ENCODE results near the gene ANAPC4. TPM values are rescaled to one million over a fixed set of nuclear protein-coding genes. Genes with fewer than 3 reads are reported as not detected.
A peak's percentile ranks its signal among the peaks of the same experiment; 100 is the strongest.

Gene ANAPC4
- total and polyA plus RNA-seq, 2 of the 13 experiments (the other 11 are each of a cell fraction or from before 2014, with no cell fraction given), result 14.5 to 30.2 TPM

GRCh38 chr4:25376754-25377571 is at the start of gene ANAPC4 (continued):
- no peak for TF ChIP-seq CHCHD3 (CRISPR knock-in tag; IDR thresholded peaks at IDR 0.05)
- TF ChIP-seq ZBTB26 (CRISPR knock-in tag; IDR thresholded peaks at IDR 0.05; ENCODE audit: borderline replicate concordance), result no peak
- TF ChIP-seq ZNF367 (CRISPR knock-in tag; IDR thresholded peaks at IDR 0.05; ENCODE audit: borderline replicate concordance), result no peak
- TF ChIP-seq ZNF660 (CRISPR knock-in tag; IDR thresholded peaks at IDR 0.05; ENCODE audit: borderline replicate concordance, low read depth), result no peak
- TF ChIP-seq SRY (CRISPR knock-in tag; IDR thresholded peaks at IDR 0.05), result peak; percentile 25; the same call in 1 of the 2 replicates
- peak; percentile 86 for TF ChIP-seq SAP130 (CRISPR knock-in tag; IDR thresholded peaks at IDR 0.05; ENCODE audit: low read depth)
- no peak for TF ChIP-seq ZNF570 (CRISPR knock-in tag; IDR thresholded peaks at IDR 0.05; ENCODE audit: borderline replicate concordance)
- TF ChIP-seq ELF1 (CRISPR knock-in tag; IDR thresholded peaks at IDR 0.05), result peak; percentile 68
- 0 out of 2 replicates have a peak, but pooled peaks have one; percentile 25 for TF ChIP-seq ZNF776 (CRISPR knock-in tag; IDR thresholded peaks at IDR 0.05)
- peak; percentile 78; the same call in 1 of the 2 replicates for TF ChIP-seq KLF12 (CRISPR knock-in tag; IDR thresholded peaks at IDR 0.05; ENCODE audit: borderline replicate concordance)
- no peak for TF ChIP-seq RAD51 (IDR thresholded peaks at IDR 0.05; ENCODE audit: borderline replicate concordance)
- TF ChIP-seq MBNL3 (CRISPR knock-in tag; conservative IDR thresholded peaks at IDR 0.05), result no peak
- no peak for TF ChIP-seq RFX1 (IDR thresholded peaks at IDR 0.05)
- TF ChIP-seq HMGXB4 (CRISPR knock-in tag; IDR thresholded peaks at IDR 0.05; ENCODE audit: borderline replicate concordance in 1 of 2, low read depth in 1 of 2), result peak in 1 of 2 experiments; percentile 67; a peak in 3 of 4 replicates
- peak; percentile 62 for TF ChIP-seq GABPA (IDR thresholded peaks at IDR 0.05; ENCODE audit: low read depth, low read length)
- peak; percentile 71 for TF ChIP-seq GABPA (CRISPR knock-in tag; IDR thresholded peaks at IDR 0.05; ENCODE audit: low read depth)
- TF ChIP-seq SNAPC5 (CRISPR knock-in tag; IDR thresholded peaks at IDR 0.05; ENCODE audit: borderline replicate concordance), result no peak
- TF ChIP-seq ZBTB14 (CRISPR knock-in tag; IDR thresholded peaks at IDR 0.05), result peak; percentile 90
- no peak for TF ChIP-seq SRSF4 (IDR thresholded peaks at IDR 0.05; ENCODE audit: low read depth, low read length, poor library complexity, severe bottlenecking)
- TF ChIP-seq ZNF18 (CRISPR knock-in tag; IDR thresholded peaks at IDR 0.05; ENCODE audit: insufficient replicate concordance), result no peak
- no peak for TF ChIP-seq MTERF4 (CRISPR knock-in tag; IDR thresholded peaks at IDR 0.05)
